Lower lobe of right lung (tissue), 2 donors: ENCODE measurements around the gene PDZD2. TPM values are rescaled to one million over a fixed set of nuclear protein-coding genes. Genes with fewer than 3 reads are reported as not detected.

Experiments used
- ATAC-seq, 2 donors: fragments of 200-7000 bp; cut with Tn5 transposase; one replicate each; pipeline ENCODE4 v1.9.1; 2020 to 2022; ENCODE audit warnings: mild to moderate bottlenecking in 2 of 2, moderate library complexity in 2 of 2
- DNase-seq: peaks from one replicate; pipeline ENCODE4 v3.0.0-alpha.2; 2020
- H3K27ac ChIP-seq: fragments of 200-600 bp; one replicate; pipeline ENCODE4 v1.8.0; 2022
- H3K27me3 ChIP-seq: fragments of 200-600 bp; one replicate; pipeline ENCODE4 v1.8.0; 2022; ENCODE audit warnings: low read depth
- H3K36me3 ChIP-seq: fragments of 200-600 bp; one replicate; pipeline ENCODE4 v1.8.0; 2022; ENCODE audit warnings: mild to moderate bottlenecking
- H3K4me1 ChIP-seq: fragments of 200-600 bp; one replicate; pipeline ENCODE4 v1.8.0; 2022
- H3K4me3 ChIP-seq: fragments of 200-600 bp; one replicate; pipeline ENCODE4 v1.8.0; 2022; ENCODE audit warnings: mild to moderate bottlenecking
- H3K9me3 ChIP-seq: fragments of 200-600 bp; one replicate; pipeline ENCODE4 v1.8.0; 2022
- CTCF ChIP-seq: fragments of 200-600 bp; IDR thresholded peaks from one replicate; pipeline ENCODE4 v1.8.0; 2022; ENCODE audit warnings: antibody characterized with exemption, mild to moderate bottlenecking
- intact Hi-C: fragments of 100-400 bp; cut with DNase I; formaldehyde crosslinking; loops from one replicate; pipeline ENCODE4 v1.11.0; 2022
- total RNA-seq: library from RNA; stranded (reverse); fragmentation: NEBNext Ultra II Directional; extraction: Animal tissue kit (Norgen Biotek cat#: 25700); gene quantifications from one replicate; pipeline ENCODE4 v1.2.1, GENCODE V29; 2021
- donor health status: DM: no; HTN: yes; CAD: no; lungs with severe emphysema.

Gene PDZD2
- total RNA-seq, 1 donor from 2014 or later: 67.8 TPM

DNA sequence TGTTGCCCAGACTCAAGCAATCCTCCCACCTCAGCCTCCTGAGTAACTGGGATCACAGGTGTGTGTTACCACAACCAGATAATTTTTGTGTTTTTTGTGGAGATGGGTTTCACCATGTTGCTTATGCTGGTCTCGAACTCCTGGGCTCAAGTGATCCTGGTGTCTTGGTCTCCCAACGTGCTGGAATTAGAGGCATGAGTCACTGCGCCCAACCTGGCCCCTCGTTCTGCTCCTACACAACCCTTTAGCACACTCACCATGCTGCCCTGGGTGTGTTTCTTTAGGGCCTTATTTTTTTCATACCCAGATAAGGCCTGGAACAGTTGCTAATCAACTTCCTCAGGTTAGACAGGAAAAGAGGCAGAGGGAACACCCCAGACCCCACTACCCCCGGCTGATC, 2.6 kb downstream of the PDZD2 start:
- TF ChIP-seq CTCF: no peak
- Histone ChIP-seq H3K36me3 (no peaks in the 10 kb centered on the region), H3K4me1 (peaks cover 22% of the 10 kb centered on the region), H3K4me3 (no peak overlapping the region), H3K27me3 (peaks cover 3% of the 10 kb centered on the region), H3K9me3 (no peaks in the 10 kb centered on the region), H3K27ac (no peak overlapping the region)
- intact Hi-C loops: no loop called here
- ATAC-seq (no peak), DNase-seq (no peak)

DNA sequence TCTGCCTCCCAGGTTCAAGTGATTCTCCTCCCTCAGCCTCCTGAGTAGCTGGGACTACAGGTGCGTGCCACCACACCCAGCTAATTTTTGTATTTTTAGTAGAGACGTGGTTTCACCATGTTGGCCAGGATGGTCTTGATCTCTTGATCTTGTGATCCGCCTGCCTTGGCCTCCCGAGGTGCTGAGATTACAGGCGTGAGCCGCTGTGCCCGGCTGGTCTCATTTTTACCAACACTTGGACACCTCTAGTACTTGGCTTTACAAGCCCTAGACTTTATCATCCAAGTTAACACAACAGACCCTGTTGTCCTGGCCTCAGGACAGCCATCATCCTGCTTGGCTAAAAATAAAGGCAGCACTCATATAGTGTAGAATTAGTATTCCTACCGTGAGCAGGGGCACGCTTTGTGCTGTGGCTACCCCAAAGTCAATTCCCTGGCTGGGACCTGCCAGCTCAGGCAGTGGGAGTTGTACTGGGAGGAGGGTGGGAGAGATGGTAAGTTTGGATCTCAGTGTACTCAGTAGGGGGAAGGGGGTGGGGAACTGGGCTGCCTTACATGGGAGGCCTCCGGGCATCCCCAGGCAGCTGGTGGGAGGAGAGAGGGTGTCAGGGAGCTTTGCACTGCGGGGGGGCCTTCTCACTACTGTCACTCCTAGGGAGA, 6.6 kb downstream of the PDZD2 start:
- TF ChIP-seq CTCF: no peak
- Histone ChIP-seq H3K36me3 (no peaks in the 10 kb centered on the region), H3K27me3 (no peaks in the 10 kb centered on the region), H3K4me1 (no peaks in the 10 kb centered on the region), H3K27ac (no peak overlapping the region), H3K9me3 (no peaks in the 10 kb centered on the region), H3K4me3 (no peak overlapping the region)
- DNase-seq (no peak), ATAC-seq (no peak)
- intact Hi-C loops: no loop called here

DNA sequence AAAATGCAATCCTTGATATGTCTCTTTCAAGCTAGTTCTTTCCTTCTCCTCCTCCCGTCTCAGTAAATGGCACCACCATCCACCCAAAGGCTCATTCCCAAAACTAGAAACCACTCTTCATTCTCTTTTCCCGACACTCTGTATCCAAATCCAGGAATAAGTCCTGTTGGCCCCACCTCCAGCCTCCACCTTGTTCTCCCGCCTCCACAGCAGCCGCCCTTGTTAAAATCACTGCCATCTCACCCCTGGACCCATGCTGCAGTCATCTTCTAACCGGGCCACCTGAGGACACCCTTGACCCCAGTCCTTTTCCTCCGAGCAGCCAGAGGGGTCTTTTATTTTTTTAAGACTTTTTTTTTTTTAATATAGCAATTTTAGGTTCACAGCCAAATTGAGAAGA, 9.4 kb downstream of the PDZD2 start:
- no peak for TF ChIP-seq CTCF

GRCh38 chr5:31651241-31651640, 12.3 kb downstream of the PDZD2 start:
- TF ChIP-seq CTCF: no peak
- Histone ChIP-seq H3K9me3 (no peaks in the 10 kb centered on the region), H3K4me3 (no peak overlapping the region), H3K36me3 (no peaks in the 10 kb centered on the region), H3K4me1 (no peaks in the 10 kb centered on the region), H3K27me3 (no peaks in the 10 kb centered on the region), H3K27ac (no peak overlapping the region)
- DNase-seq (no peak), ATAC-seq (no peak)
- intact Hi-C loops: no loop called here

More for the DNA sequence above, 9.4 kb downstream of the PDZD2 start:
- Histone ChIP-seq H3K9me3 (no peaks in the 10 kb centered on the region), H3K27me3 (no peaks in the 10 kb centered on the region), H3K27ac (no peak overlapping the region), H3K4me1 (no peaks in the 10 kb centered on the region), H3K4me3 (no peak overlapping the region), H3K36me3 (no peaks in the 10 kb centered on the region)
- DNase-seq (no peak), ATAC-seq (no peak)
- intact Hi-C loops: no loop called here

DNA sequence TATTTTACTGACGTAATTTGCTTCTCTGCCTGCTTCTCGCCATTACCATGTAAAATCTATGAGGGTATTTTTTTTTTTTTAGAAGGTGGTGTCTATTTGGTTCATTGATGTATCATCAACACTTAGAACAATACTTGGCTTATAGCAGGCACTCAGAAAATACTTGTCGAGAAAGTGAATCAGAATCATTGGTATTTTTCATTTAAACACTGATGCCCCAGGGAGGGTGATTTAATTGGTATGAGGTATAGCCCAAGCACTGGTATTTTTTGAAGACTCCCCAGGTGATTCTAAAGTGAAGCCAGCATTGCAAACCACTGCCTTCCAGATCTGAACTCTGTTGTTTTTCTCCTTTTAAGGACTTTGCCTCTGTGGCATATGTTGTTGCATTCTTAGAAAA, 16.6 kb downstream of the PDZD2 start:
- ATAC-seq (no peak), DNase-seq (no peak)
- no peaks in the 10 kb centered on the region for H3K4me1 ChIP-seq
- H3K36me3 ChIP-seq: no peaks in the 10 kb centered on the region
- H3K27ac ChIP-seq: no peak overlapping the region
- intact Hi-C loops: no loop called here
- H3K9me3 ChIP-seq: no peaks in the 10 kb centered on the region
- H3K4me3 ChIP-seq: no peak overlapping the region
- TF ChIP-seq CTCF: no peak
- no peaks in the 10 kb centered on the region for H3K27me3 ChIP-seq

- no peak for DNase-seq
- no peaks in the 10 kb centered on the region for H3K9me3 ChIP-seq
- H3K27ac ChIP-seq: no peak overlapping the region
- no peaks in the 10 kb centered on the region for H3K4me1 ChIP-seq
- H3K27me3 ChIP-seq: no peaks in the 10 kb centered on the region
- no peak for TF ChIP-seq CTCF
- H3K36me3 ChIP-seq: no peaks in the 10 kb centered on the region
- intact Hi-C loops: no loop called here
- no peak overlapping the region for H3K4me3 ChIP-seq
- ATAC-seq: no peak
Measured at GRCh38 chr5:31656806-31657205, 17.9 kb downstream of the PDZD2 start.
